Measurements from ENCODE around the gene HSPG2. TPM values are rescaled to one million over a fixed set of nuclear protein-coding genes. Genes with fewer than 3 reads are reported as not detected.

HSPG2 gene
- total and polyA plus RNA-seq, 2 donors (not counting 1 experiment from before 2014, with no cell fraction given) = 2.0 to 4.5 TPM

GRCh38 chr1:21775985-21776562 lies 161.0 kb downstream of the HSPG2 start:
- Mint-ChIP-seq H3K27ac (peak overlapping the region; percentile 67), H3K9me3 (ENCODE audit: insufficient read depth) (peaks cover 2% of the 10 kb centered on the region), H3K4me3 (no peak overlapping the region), H3K4me1 (peaks cover 52% of the 10 kb centered on the region), H3K27me3 (no peaks in the 10 kb centered on the region)
- Histone ChIP-seq H3K4me1 (ENCODE audit: control insufficient read depth in 2 of 2, insufficient read depth in 2 of 2, low read length in 2 of 2) (peaks cover 20 to 43% of the 10 kb centered on the region in 2 donors), H3K79me2 (ENCODE audit: control insufficient read depth, insufficient read depth, low read length) (peaks cover 96% of the 10 kb centered on the region), H3K4me3 (ENCODE audit: control extremely low read depth in 1 of 5, extremely low read depth in 1 of 5, insufficient read depth in 1 of 5, low read depth in 2 of 5, low read length in 4 of 5) (no peak overlapping the region), H4K20me1 (ENCODE audit: control insufficient read depth, insufficient read depth, low read length, poor library complexity, severe bottlenecking) (peaks cover 57% of the 10 kb centered on the region), H3K36me3 (replicated peaks in 1 of 2; ENCODE audit: control extremely low read depth in 1 of 2, control insufficient read depth in 1 of 2, extremely low read depth in 1 of 2, insufficient read depth in 2 of 2, low read length in 1 of 2) (no peaks in the 10 kb centered on the region), H3K4me2 (replicated peaks; ENCODE audit: low read depth, low read length, poor library complexity, severe bottlenecking) (no peak overlapping the region), H3K27me3 (replicated peaks in 1 of 4; ENCODE audit: control extremely low read depth in 1 of 4, control insufficient read depth in 3 of 4, insufficient read depth in 4 of 4, low read length in 3 of 4) (no peaks in the 10 kb centered on the region), H3K27ac (ENCODE audit: low read length in 2 of 2) (peak overlapping the region in 1 of 2 donors; percentile 49), H2AFZ (ENCODE audit: insufficient read depth, low read depth, low read length, poor library complexity, severe bottlenecking) (no peak overlapping the region), H3K9ac (ENCODE audit: low read length) (no peak overlapping the region), H3K9me3 (ENCODE audit: control extremely low read depth in 1 of 3, control insufficient read depth in 2 of 3, insufficient read depth in 1 of 3, low read length in 2 of 3) (peaks cover 0 to 5% (median 1%) of the 10 kb centered on the region in 3 donors)
- intact Hi-C loops (cut with micrococcal nuclease) = no loop called here
- DNase-seq = no peak
- ChIA-PET CTCF (no interaction called here), POLR2A (interaction anchor here (0.6 kb wide), 1 partner anchor 870 kb away, joined by 7 read pairs; no protein-coding TSS in a partner anchor)
- no peak for ATAC-seq (ENCODE audit: low read depth)
- TF ChIP-seq, protein P1, sequence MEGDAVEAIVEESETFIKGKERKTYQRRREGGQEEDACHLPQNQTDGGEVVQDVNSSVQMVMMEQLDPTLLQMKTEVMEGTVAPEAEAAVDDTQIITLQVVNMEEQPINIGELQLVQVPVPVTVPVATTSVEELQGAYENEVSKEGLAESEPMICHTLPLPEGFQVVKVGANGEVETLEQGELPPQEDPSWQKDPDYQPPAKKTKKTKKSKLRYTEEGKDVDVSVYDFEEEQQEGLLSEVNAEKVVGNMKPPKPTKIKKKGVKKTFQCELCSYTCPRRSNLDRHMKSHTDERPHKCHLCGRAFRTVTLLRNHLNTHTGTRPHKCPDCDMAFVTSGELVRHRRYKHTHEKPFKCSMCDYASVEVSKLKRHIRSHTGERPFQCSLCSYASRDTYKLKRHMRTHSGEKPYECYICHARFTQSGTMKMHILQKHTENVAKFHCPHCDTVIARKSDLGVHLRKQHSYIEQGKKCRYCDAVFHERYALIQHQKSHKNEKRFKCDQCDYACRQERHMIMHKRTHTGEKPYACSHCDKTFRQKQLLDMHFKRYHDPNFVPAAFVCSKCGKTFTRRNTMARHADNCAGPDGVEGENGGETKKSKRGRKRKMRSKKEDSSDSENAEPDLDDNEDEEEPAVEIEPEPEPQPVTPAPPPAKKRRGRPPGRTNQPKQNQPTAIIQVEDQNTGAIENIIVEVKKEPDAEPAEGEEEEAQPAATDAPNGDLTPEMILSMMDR (IDR thresholded peaks at IDR 0.05) = no peak
- no peak for TF ChIP-seq EZH2 (IDR thresholded peaks at IDR 0.05; ENCODE audit: borderline replicate concordance, insufficient read depth, low read depth, low read length, poor library complexity, severe bottlenecking)

DNA sequence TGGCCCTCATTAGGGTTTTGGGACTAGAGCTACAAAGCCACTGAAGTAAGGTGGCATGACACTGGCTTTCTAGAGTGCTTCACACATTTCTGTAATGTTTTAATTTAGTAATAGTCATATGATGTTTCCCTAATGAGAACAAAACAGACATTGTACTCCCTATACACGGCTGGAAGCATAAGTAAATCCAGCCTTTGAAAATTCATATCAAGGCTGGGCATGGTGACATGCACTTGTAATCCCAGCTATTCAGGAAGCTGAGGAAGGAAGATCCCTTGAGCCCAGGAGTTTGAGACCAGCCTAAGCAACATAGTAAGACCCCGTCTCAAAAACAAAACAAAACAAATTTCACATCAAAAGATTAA lies 161.6 kb downstream of the HSPG2 start:
- TF ChIP-seq EZH2 (IDR thresholded peaks at IDR 0.05; ENCODE audit: borderline replicate concordance, insufficient read depth, low read depth, low read length, poor library complexity, severe bottlenecking) = no peak
- TF ChIP-seq, protein P1 (IDR thresholded peaks at IDR 0.05) = no peak
- Mint-ChIP-seq H3K9me3 (ENCODE audit: insufficient read depth) (peaks cover 2% of the 10 kb centered on the region), H3K4me3 (peak overlapping the region; percentile 19), H3K27me3 (no peaks in the 10 kb centered on the region), H3K4me1 (peaks cover 52% of the 10 kb centered on the region), H3K27ac (no peak overlapping the region)
- Histone ChIP-seq H2AFZ (ENCODE audit: insufficient read depth, low read depth, low read length, poor library complexity, severe bottlenecking) (no peak overlapping the region), H3K9ac (ENCODE audit: low read length) (no peak overlapping the region), H3K27ac (ENCODE audit: low read length in 2 of 2) (peak overlapping the region in 1 of 2 donors; percentile 49), H3K4me1 (ENCODE audit: control insufficient read depth in 2 of 2, insufficient read depth in 2 of 2, low read length in 2 of 2) (peaks cover 20 to 37% of the 10 kb centered on the region in 2 donors), H3K4me2 (replicated peaks; ENCODE audit: low read depth, low read length, poor library complexity, severe bottlenecking) (no peak overlapping the region), H3K27me3 (replicated peaks in 1 of 4; ENCODE audit: control extremely low read depth in 1 of 4, control insufficient read depth in 3 of 4, insufficient read depth in 4 of 4, low read length in 3 of 4) (no peaks in the 10 kb centered on the region), H3K79me2 (ENCODE audit: control insufficient read depth, insufficient read depth, low read length) (peaks cover 97% of the 10 kb centered on the region), H3K4me3 (ENCODE audit: control extremely low read depth in 1 of 5, extremely low read depth in 1 of 5, insufficient read depth in 1 of 5, low read depth in 2 of 5, low read length in 4 of 5) (no peak overlapping the region), H4K20me1 (ENCODE audit: control insufficient read depth, insufficient read depth, low read length, poor library complexity, severe bottlenecking) (peaks cover 57% of the 10 kb centered on the region), H3K36me3 (replicated peaks in 1 of 2; ENCODE audit: control extremely low read depth in 1 of 2, control insufficient read depth in 1 of 2, extremely low read depth in 1 of 2, insufficient read depth in 2 of 2, low read length in 1 of 2) (no peaks in the 10 kb centered on the region), H3K9me3 (ENCODE audit: control extremely low read depth in 1 of 3, control insufficient read depth in 2 of 3, insufficient read depth in 1 of 3, low read length in 2 of 3) (peaks cover 0 to 5% (median 1%) of the 10 kb centered on the region in 3 donors)
- intact Hi-C loops (cut with micrococcal nuclease) = no loop called here
- WGBS (ENCODE audit: insufficient coverage) = no CpG with 5 or more reads among the region's 2 CpGs
- POLR2A ChIA-PET = no interaction called here
- DNase-seq (no peak), ATAC-seq (ENCODE audit: low read depth) (no peak)
- CTCF ChIA-PET = no interaction called here

All from B cell (primary cell).